GM12878 (cell line): ENCODE data around the gene WNT9B.

Experiments
- CTCF ChIP-seq, 3 experiments: IDR thresholded peaks in 2 of 3; conservative IDR thresholded peaks in 1 of 3; 2 replicates each; pipeline ENCODE4 v1.5.1; 2011; ENCODE audit warnings: low read depth in 3 of 3, low read length in 3 of 3, mild to moderate bottlenecking in 3 of 3, control low read depth in 2 of 3, moderate library complexity in 2 of 3, inconsistent platforms in 1 of 3, mixed read lengths in 1 of 3; ENCODE audit not compliant: control insufficient read depth in 2 of 3, insufficient read depth in 1 of 3; ENCODE audit errors: extremely low read depth in 1 of 3
- ETV6 ChIP-seq, 2 experiments: fragments of 450-650 bp in 1 of 2; IDR thresholded peaks in 1 of 2; conservative IDR thresholded peaks in 1 of 2; 2 replicates each; pipeline ENCODE4 v1.6.1; 2014; ENCODE audit warnings: antibody characterized with exemption in 1 of 2, borderline replicate concordance in 1 of 2, low read depth in 1 of 2, mild to moderate bottlenecking in 1 of 2, moderate library complexity in 1 of 2
- PBX3 ChIP-seq: IDR thresholded peaks from 2 replicates; pipeline ENCODE4 v1.6.1; 2011; ENCODE audit warnings: mild to moderate bottlenecking, low read depth, low read length, moderate library complexity; ENCODE audit not compliant: insufficient replicate concordance
- YY1 ChIP-seq: IDR thresholded peaks from 2 replicates; pipeline ENCODE4 v1.6.1; 2011; ENCODE audit warnings: low read depth, mild to moderate bottlenecking, low read length

- TF ChIP-seq CTCF (IDR thresholded peaks at IDR 0.05 in 2 of 3, conservative IDR thresholded peaks at IDR 0.05 in 1 of 3; ENCODE audit: control insufficient read depth in 2 of 3, extremely low read depth in 1 of 3, insufficient read depth in 1 of 3, low read depth in 3 of 3, low read length in 3 of 3) (no peak), PBX3 (no peak), ETV6 (conservative IDR thresholded peaks at IDR 0.05 in 1 of 2, IDR thresholded peaks at IDR 0.05 in 1 of 2; ENCODE audit: borderline replicate concordance in 1 of 2, low read depth in 1 of 2) (no peak), YY1 (no peak)
Measured at GRCh38 chr17:46930051-46930450, 78.7 kb downstream of the WNT9B start.
